ENCODE data around the gene UBR4. TPM values are rescaled to one million over a fixed set of nuclear protein-coding genes. Genes with fewer than 3 reads are reported as not detected.

Gene UBR4
- total RNA-seq, 2 experiments from 2014 or later, result 133 TPM

- no peak for TF ChIP-seq CTCF (IDR thresholded peaks at IDR 0.05)
- peak overlapping the region; percentile 44 for H3K27ac Mint-ChIP-seq
- POLR2A ChIA-PET, result interaction anchor here (0.9 to 7.7 kb wide), 4 partner anchors 14 to 81 kb away, joined by 3 to 54 read pairs (median 4); partner anchors contain the start of genes EMC1 and MRTO4
- H3K9me3 Mint-ChIP-seq, result no peaks in the 10 kb centered on the region
- H3K36me3 Mint-ChIP-seq (ENCODE audit: low read depth), result peaks cover 43% of the 10 kb centered on the region
- H3K27me3 Mint-ChIP-seq, result no peaks in the 10 kb centered on the region
- H3K4me3 Mint-ChIP-seq, result no peak overlapping the region
- DNase-seq (no peak), ATAC-seq (no peak)
- peaks cover 64% of the 10 kb centered on the region for H3K4me1 Mint-ChIP-seq (ENCODE audit: low read depth)
- CTCF ChIA-PET, result interaction anchor here (1.3 kb wide), 1 partner anchor 33 kb away, joined by 3 read pairs; no protein-coding TSS in a partner anchor
- intact Hi-C loops (cut with micrococcal nuclease), result no loop called here
Observed at GRCh38 chr1:19205845-19206244, 4.2 kb downstream of the UBR4 start.

- intact Hi-C loops (cut with micrococcal nuclease), result no loop called here
- no peak for TF ChIP-seq CTCF (IDR thresholded peaks at IDR 0.05)
- Mint-ChIP-seq H3K27me3 (no peaks in the 10 kb centered on the region), H3K27ac (peak overlapping the region; percentile 44), H3K4me1 (ENCODE audit: low read depth) (peaks cover 64% of the 10 kb centered on the region), H3K4me3 (no peak overlapping the region), H3K9me3 (no peaks in the 10 kb centered on the region), H3K36me3 (ENCODE audit: low read depth) (peaks cover 41% of the 10 kb centered on the region)
- no peak for DNase-seq
- CTCF ChIA-PET, result interaction anchor here (1.3 to 1.4 kb wide), 2 partner anchors 33 to 110 kb away, joined by 3 read pairs; no protein-coding TSS in a partner anchor
- ATAC-seq, result no peak
- POLR2A ChIA-PET, result interaction anchor here (1.1 to 7.7 kb wide), 5 partner anchors 15 to 81 kb away, joined by 3 to 54 read pairs (median 3); partner anchors contain the start of genes EMC1 and MRTO4
Observed at GRCh38 chr1:19205403-19205802, 4.7 kb downstream of the UBR4 start.

- ATAC-seq (no peak), DNase-seq (no peak)
- POLR2A ChIA-PET, result interaction anchor here (1.2 kb wide), 2 partner anchors 28 to 47 kb away, joined by 3 read pairs; partner anchors contain the start of genes EMC1 and MRTO4
- intact Hi-C loops (cut with micrococcal nuclease), result no loop called here
- Mint-ChIP-seq H3K4me1 (ENCODE audit: low read depth) (peaks cover 64% of the 10 kb centered on the region), H3K27ac (peak overlapping the region; percentile 47), H3K9me3 (no peaks in the 10 kb centered on the region), H3K4me3 (no peak overlapping the region), H3K36me3 (ENCODE audit: low read depth) (peaks cover 47% of the 10 kb centered on the region), H3K27me3 (no peaks in the 10 kb centered on the region)
- CTCF ChIA-PET, result interaction anchor here (1.4 to 2.3 kb wide), 2 partner anchors 25 to 109 kb away, joined by 3 to 7 read pairs; no protein-coding TSS in a partner anchor
- no peak for TF ChIP-seq CTCF (IDR thresholded peaks at IDR 0.05)
Observed at GRCh38 chr1:19204446-19205266, 5.4 kb downstream of the UBR4 start.

- ChIA-PET POLR2A (interaction anchor here (0.7 kb wide), 1 partner anchor 258 kb away, joined by 4 read pairs; no protein-coding TSS in a partner anchor), CTCF (interaction anchor here (2.3 kb wide), 1 partner anchor 23 kb away, joined by 7 read pairs; no protein-coding TSS in a partner anchor)
- intact Hi-C loops (cut with micrococcal nuclease), result no loop called here
- Mint-ChIP-seq H3K27ac (no peak overlapping the region), H3K27me3 (no peaks in the 10 kb centered on the region), H3K4me1 (ENCODE audit: low read depth) (peaks cover 57% of the 10 kb centered on the region), H3K36me3 (ENCODE audit: low read depth) (peaks cover 49% of the 10 kb centered on the region), H3K9me3 (no peaks in the 10 kb centered on the region), H3K4me3 (no peak overlapping the region)
- ATAC-seq, result no peak
- no peak for TF ChIP-seq CTCF (IDR thresholded peaks at IDR 0.05)
- DNase-seq, result no peak
Observed at GRCh38 chr1:19203440-19203839, 6.6 kb downstream of the UBR4 start.
